ENCODE measurements around the gene ADAMTS7.
"Not testable (repeated sequence)": the region's sequence is repeated elsewhere in the genome, so short reads cannot be mapped to it uniquely, and the experiment has no call there.

Gene ADAMTS7

GRCh38 chr15:78828920-78829319 lies 17.7 kb upstream of the ADAMTS7 start:
- no peak for DNase-seq (ENCODE audit: low spot score)

GRCh38 chr15:78822514-78822913 lies 11.2 kb upstream of the ADAMTS7 start:
- no peak for DNase-seq (ENCODE audit: low spot score)

DNA sequence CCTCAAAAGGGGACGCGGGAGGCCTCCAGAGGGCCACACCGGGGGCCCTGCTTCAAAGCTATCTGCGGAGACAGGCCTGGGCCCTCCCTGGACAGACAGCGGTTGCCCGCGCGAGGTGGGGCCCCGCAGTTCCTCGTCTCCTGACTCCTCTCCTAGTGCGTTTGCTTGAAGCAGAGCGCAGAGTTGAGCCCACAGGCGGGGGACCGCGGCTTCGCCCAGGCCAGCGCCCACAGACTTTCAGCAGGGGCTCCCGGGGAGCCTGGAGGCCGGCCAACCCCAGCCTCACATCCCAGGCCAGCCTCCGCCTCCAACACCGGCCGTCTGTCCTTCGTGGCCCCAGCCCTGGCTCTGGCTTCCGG lies 540 bp upstream of the ADAMTS7 start:
- DNase-seq (ENCODE audit: low spot score) = no peak

- DNase-seq (ENCODE audit: low spot score) = peak; percentile 36
Measured at GRCh38 chr15:78810362-78811123, 721 bp downstream of the ADAMTS7 start.

DNA sequence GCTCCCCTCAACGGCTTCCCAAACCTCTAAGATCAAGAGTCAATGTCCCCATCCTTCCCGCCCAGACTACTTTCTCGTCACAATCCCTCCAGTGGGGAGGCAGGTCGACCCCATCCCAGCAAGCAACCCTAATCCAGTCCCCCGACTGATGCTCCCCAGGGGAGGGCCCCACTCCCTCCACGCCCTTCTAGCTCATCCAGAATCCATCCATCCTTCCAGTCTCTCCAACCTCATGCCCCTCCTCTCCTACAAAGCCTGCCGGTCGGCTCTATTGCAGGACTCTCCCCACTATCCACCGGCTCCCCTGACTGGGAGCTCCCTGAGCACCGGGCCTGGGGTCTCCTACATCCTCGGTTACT lies 1.3 kb downstream of the ADAMTS7 start:
- DNase-seq (ENCODE audit: low spot score) = no peak

GRCh38 chr15:78808550-78808949 lies 2.7 kb downstream of the ADAMTS7 start:
- peak; percentile 41 for DNase-seq (ENCODE audit: low spot score)

DNA sequence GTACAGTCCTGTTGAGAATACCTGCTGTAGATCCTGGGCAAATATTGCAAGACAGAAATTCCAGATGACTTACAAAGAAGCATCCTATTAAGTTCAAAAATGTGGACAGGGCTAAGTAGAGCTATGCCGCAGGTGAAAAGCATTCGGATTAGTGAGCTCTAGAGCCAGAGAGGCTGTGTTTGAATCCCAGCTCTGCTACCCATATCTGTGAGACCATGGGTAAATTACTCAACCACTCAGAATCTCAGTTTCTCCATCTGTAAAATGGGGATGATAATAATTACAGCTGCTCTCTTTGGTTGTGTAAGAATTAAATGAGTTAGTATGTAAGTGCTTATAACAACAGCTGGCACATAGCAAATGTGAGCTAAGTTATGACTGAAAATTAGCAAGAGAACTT lies 3.9 kb downstream of the ADAMTS7 start:
- DNase-seq (ENCODE audit: low spot score) = no peak

DNA sequence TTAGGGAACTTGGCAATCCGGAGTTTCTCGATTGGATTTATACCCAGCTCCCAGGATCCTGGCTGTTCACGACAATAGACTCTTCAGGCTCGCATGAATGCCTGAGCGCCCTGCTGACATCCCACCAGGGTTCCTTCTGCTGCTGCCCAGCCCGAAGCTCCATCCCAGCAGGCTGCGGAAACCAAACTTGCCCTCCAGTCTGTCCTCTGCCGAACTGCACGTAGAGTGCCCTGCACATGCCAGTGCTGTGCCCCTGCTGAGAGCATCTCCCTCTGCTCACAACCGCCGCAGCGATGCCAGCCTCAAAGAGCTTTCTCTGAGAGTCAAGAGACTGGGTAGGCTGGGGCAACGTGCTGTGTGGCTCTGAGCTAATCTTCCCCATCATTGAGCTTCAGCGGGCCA lies 6.9 kb downstream of the ADAMTS7 start:
- no peak for DNase-seq (ENCODE audit: low spot score)

GRCh38 chr15:78800806-78801205 lies 10.5 kb downstream of the ADAMTS7 start:
- DNase-seq (ENCODE audit: low spot score) = no peak

DNA sequence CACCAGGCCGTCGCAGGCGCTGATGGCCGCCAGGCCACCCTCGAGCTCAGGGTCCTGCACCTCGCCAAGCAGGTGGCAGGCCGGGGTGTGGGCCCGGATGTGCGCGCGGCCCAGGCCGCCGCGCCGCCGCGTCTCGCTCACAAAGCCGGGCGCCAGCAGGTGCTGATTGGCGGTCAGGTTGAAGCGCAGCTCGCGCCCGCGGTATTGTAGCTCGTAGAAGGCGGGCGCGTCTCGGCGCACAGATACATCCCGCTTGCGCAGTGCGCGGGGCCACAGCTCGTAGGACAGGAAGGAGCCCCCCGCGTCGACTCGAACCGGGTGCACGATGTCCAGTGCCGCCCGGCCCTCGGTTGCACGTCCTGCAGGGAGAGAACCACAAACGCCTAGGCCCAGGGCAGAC lies 11.1 kb downstream of the ADAMTS7 start:
- no peak for DNase-seq (ENCODE audit: low spot score)

DNA sequence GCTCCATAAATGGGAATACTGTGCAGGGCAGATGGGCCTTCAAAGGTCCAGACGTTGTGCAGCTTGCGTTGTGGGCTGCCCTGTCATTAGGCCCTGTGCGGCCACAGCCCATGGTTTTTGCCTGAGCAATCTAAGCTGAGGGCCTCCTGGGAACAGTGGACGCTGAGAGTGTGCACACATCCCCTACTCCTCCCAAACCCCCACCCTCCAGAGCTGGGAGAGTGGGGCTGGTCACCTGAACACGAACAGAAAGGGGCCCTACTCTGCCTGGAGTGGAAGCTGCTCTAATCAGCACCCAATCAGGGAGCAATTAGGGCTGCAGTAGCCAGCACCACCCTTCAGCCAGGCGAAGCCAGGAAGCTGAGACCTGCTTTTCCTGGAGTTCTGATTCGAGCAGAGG lies 12.2 kb downstream of the ADAMTS7 start:
- not testable (repeated sequence) for DNase-seq (ENCODE audit: low spot score)

- peak; percentile 50 for DNase-seq (ENCODE audit: low spot score)
Measured at GRCh38 chr15:78798355-78798754, 12.9 kb downstream of the ADAMTS7 start.

- no peak for DNase-seq (ENCODE audit: low spot score)
Measured at GRCh38 chr15:78797951-78798350, 13.3 kb downstream of the ADAMTS7 start.

DNA sequence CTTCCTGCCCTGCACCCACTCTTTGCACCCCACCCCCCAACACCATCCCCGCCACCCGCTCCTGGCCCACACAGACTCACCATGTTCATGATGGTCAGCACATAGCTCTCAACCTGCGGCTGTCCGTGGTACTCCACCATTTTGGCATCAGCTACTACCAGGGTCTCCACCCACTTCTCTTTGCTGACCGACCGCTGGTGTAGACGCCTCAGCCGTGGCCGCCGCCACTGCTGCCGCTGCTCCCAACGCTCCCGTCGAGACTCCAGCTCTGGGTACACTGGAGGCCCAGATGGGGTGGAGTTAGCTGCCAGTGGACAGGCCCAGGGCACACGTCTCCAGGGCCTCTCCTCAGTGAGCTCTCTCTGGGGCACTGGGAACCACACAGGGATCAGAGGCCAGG lies 14.8 kb downstream of the ADAMTS7 start:
- no peak for DNase-seq (ENCODE audit: low spot score)

- no peak for DNase-seq (ENCODE audit: low spot score)
Measured at GRCh38 chr15:78795043-78795442, 16.2 kb downstream of the ADAMTS7 start.

GRCh38 chr15:78794446-78794845 lies 16.8 kb downstream of the ADAMTS7 start:
- DNase-seq (ENCODE audit: low spot score) = not testable (repeated sequence)

DNA sequence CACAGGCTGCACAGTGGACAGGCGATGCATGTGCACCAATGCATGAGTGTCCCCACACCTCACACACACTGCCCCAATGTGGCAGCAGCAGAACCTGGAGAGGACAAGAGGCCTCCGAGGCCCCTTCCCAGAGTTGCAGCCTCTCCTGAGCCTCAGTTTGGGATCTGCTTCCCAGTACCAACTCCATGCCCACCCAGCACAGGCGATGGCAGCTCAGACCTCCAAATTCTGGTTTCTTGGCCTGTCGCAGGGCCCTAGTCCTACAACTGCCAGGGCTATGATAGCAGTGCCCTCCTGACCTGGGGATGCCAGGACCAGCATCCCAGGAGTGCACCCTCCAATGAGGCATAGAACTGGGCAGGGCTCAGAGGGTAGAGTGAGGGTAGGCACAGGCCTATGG lies 19.9 kb downstream of the ADAMTS7 start:
- no peak for DNase-seq (ENCODE audit: low spot score)

GRCh38 chr15:78790027-78790426 lies 21.2 kb downstream of the ADAMTS7 start:
- DNase-seq (ENCODE audit: low spot score) = no peak

DNA sequence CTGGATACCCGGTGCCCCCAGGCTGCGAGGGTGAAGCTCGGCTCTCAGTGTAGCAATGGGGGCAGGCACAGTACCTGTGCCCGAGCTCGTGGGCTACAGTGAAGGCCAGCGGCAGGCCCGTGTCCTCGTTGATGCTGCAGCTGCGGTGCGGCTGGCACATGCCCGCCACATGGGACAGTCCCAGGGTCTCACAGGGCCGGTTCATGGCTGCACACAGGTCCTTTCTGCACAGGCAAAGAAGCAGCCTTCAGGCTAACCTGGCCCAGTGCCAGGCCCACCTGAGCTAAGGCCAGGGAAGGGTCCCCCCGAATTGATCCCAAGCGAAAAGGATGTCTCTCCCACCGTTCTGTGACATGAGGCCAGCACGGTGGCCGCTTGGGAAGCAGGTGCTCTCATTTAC lies 21.6 kb downstream of the ADAMTS7 start:
- no peak for DNase-seq (ENCODE audit: low spot score)

DNA sequence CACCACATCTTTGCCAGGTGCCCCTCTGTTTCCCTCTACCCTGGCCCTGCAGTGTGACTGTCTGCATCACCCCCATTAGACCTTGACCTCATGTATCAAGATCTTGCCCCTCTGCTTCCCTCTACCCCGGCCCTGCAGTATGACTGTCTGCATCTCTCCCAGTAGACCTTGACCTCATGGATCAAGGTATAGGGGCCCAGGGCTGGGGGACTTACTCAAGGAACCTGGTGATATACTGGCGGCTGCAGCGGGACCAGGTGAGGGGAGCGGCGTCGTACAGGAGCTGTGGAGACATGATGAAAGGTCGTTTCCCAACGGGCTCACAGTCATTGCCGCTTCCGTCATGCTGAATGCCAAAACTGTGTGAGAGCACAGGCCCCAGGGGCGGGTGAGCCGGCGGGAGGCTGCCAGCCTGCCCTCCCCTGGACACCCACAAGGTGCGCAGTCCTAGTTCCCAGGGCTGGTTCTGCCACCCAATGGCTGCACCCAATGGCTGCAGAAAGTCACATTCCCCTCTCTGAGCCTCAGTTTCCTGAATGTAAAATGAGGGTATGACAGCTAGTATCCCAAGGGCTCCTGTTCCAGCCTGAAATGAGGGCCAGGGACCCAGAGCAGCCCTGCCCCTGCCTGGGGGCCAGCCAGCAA lies 23.1 kb downstream of the ADAMTS7 start:
- DNase-seq (ENCODE audit: low spot score) = no peak

DNA sequence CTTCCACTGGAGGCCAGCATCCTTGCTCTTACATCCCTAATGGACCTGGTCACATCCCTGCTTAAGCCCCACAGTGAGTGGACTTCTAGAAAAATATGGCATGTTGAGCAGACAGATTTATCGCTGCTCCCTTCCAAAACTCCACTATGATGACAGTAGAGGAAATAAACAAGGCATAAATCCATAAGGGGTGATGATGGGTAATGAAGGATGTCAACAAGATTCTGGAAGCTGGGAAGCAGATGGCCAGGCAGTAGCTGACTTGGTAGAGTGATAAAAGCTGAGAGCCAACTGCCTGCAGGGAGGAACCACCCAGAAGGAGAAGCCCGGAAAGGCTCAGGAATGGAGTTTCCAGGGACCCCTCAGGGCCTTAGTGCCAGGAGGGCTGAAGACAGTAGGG lies 28.9 kb downstream of the ADAMTS7 start:
- not testable (repeated sequence) for DNase-seq (ENCODE audit: low spot score)

DNA sequence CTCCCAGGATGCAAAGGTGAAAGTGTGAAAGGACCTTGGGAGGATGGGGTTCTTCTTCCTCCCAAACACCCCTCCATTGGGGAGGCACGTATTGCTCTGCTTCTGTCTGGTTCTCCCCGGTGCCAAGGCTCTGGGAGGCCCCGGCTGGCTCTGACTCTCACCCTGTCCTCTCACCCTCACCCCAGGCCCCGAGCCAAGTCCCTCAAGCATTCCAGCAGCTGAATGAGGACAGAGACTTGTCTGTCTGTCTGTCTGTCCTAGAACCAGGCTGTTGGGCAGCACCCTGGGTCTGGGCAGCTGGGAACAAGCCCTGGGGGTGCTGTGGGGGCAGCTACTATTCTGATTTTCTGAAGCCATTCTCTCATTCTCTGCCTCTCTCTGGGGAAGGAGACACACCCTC lies 29.9 kb downstream of the ADAMTS7 start:
- not testable (repeated sequence) for DNase-seq (ENCODE audit: low spot score)

- DNase-seq (ENCODE audit: low spot score) = not testable (repeated sequence)
Measured at GRCh38 chr15:78779975-78780374, 31.3 kb downstream of the ADAMTS7 start.

Data from LoVo (cell line).